SH-SY5Y (cell line): ENCODE measurements around the gene ZCCHC14.

Experiments used
- GATA2 ChIP-seq: IDR thresholded peaks from 2 replicates; pipeline ENCODE4 v1.6.1; 2011; ENCODE audit warnings: mild to moderate bottlenecking, low read depth, low read length
- GATA3 ChIP-seq: IDR thresholded peaks from 2 replicates; pipeline ENCODE4 v1.6.1; 2011; ENCODE audit warnings: low read depth, mild to moderate bottlenecking, low read length, moderate library complexity

ZCCHC14 gene

DNA sequence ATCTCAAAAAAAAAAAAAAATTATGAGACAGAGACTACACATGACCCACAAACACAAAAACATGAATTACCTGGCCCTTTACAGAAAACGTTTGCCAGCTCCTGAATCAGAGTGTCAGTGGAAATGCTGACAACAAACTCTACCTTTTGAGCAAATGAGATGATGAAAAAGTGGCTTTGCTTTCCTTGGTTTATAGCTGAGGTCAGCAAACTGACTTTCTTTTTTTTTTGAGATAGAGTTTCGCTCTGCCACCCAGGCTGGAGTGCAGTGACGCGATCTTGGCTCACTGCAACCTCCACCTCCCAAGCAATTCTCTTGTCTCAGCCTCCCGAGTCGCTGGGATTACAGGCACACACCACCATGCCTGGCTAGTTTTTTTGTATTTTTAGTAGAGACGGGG, 46.3 kb downstream of the ZCCHC14 start:
- TF ChIP-seq GATA3, result no peak

DNA sequence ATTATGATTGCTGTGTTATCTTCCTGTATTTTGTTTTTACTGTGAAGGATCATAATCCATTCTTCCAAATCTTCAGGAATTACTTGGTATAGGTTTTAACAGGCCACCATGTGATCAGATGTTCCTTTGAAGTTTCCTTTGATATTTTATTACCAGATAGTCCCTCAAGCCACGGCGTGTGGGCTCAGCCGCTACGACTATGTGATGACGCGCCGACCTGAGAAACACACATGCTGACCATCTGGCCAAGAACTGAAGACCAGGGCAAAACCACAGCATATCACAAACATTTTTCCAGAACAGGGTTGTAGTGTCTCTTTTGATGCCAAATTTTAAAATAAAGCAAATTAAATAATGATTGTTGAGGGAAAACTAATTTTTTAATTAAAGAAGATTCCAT, 47.3 kb downstream of the ZCCHC14 start:
- TF ChIP-seq GATA3, result no peak
- TF ChIP-seq GATA2, result no peak

DNA sequence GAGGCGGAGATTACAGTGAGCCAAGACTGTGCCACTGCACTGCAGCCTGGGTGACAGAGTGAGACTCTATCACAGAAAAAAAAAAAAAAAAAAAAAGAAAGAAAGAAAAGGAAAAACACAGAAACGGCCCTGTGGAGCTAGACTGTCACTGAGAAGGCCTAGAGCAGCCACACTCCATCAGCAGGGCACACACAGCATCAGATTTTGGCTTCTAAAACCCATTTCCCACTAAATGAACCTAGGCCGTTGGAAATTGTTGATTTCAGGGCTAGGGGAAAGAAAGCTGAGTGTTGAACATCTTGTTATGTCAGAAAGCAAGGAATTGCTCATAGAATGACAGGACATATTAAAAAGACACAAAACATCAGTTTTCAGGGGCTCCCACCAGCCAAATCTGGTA, 48.9 kb downstream of the ZCCHC14 start:
- TF ChIP-seq GATA2 (no peak), GATA3 (no peak)

DNA sequence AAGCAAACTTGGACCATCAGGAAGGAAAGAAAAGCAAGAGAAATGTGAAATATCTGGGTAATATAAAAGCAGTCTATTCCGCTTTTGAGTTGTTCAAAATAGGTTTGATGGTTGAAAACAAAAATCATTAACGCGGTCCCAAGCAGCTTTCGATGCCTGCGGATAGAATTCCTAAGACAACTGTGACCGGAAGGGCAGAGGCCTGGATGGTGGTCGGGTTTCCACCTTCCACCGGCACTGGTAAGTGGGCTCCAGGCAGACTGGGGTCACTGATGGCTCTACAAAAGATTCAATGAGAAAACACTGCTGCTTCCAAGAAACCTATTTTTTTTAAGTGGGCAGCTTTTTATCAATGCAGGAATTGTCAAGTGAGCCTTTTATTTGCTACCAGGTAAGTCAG, 49.8 kb downstream of the ZCCHC14 start:
- no peak for TF ChIP-seq GATA3
- no peak for TF ChIP-seq GATA2

DNA sequence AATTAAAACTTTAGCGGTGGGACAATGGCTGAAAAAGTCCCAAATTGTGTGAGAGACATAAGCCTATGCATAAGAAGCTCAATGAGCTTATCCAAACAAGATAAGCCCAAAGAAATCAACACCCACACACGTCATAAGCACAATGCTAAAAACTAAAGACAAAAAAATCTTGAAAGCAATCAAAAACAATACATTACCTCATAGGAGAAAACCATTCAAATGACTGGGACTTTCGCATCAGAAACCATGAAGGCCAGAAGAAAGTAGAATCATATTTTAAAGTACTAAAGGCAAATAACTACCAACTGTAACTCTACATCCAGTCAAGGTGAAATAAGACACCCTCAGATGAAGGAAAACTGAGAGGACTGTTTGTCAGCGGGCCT, 50.2 kb downstream of the ZCCHC14 start:
- TF ChIP-seq GATA3 (no peak), GATA2 (no peak)

DNA sequence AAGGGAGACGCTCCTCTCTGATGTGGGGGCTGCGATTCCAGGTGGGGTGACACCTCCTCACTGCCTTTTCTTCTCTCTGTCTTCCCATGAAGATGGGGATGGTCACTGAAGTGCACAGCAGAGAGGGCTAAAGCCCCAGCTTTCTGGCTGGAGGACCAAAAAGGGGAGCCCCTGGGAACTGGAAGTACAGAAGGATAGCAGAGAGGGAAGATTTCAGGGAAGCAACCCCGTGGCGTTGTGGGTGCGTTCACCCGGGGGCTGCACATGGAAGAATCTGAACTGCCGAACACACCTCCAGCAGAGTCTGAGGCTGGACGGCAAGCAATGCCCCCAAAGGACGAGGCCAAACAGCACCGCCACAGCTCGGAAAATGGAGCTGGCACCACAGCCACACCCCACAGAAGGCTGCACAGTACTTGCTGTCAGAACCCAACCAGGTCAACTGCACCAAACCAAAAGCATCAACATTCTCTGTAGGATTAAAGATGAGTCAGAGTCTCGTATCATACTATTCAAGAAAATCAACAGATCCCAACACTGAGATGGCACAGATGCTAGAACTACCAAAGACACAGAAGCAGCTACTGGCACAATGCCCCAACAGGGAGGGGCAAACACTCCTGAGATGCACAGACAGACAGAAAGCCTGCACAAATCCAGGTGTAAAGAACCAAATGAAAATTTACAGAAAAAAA, 50.8 kb downstream of the ZCCHC14 start:
- TF ChIP-seq GATA2, result no peak
- no peak for TF ChIP-seq GATA3

DNA sequence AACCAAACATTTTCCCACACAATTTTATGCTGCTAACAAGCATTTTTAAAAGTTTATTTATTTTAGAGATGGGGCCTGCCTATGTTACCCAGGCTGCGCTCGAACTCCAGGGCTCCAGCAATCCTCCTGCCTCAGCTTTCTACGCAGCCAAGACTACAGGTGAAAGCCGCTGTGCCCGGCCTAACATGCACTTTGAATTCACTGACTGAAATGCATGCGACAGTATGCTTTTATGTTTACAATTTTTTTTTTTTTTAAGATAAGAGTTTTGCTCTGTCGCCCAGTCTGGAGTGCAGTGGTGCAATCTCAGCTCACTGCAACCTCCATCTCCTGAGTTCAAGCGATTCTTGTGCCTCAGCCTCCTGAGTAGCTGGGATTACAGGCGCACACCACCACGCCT, 52.9 kb downstream of the ZCCHC14 start:
- TF ChIP-seq GATA3, result no peak
- TF ChIP-seq GATA2, result no peak

DNA sequence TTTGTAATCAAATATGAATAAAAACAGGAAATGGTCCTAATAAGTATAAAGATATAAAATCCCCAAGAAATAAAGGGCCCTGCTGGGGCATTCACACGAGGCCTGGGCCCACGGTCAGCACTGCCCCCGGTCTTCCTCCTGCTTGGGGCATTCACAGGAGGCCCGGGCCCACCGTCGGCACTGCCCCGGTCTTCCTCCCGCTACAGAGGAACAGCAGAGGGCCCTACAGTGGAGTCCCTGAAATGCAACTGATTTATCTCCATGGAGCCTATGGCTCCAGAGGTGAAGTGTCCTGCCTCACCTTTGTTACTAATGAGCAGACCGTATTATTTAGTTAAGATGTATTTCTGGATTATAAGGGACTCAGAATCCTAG, 54.2 kb downstream of the ZCCHC14 start:
- TF ChIP-seq GATA3 (no peak), GATA2 (no peak)

DNA sequence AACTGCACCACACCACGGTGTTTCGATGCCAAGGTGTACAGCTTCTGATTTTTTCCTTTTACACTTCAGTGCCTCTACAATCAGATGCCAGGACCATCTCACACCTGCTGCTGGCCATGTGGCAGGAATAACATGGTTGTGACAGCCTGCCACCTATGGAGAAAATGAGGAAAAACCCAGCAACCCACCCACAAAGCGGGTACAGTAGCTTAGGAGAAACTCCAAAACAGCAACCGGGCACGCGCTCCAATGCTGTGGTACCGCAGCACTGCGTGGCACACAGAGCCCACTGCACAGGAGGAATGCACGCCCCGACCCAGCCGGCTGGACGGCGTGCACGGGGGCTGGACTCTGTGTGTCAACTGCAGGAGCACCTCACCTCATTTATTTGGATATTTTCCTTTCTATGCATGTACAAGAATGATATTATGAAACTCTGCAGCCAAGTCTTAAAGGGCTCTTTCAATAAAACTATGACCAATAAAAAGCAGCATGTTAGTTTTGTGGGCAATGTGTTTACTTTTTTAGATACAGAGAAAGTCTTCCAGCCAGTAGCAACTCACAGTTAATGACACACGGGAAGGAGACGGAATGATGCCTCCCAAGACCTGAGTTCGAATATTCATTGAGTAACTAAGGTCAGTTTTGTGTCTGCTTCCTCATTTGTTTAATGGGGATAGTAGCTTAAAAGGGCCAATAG, 54.8 kb downstream of the ZCCHC14 start:
- TF ChIP-seq GATA3, result no peak
- TF ChIP-seq GATA2, result no peak

DNA sequence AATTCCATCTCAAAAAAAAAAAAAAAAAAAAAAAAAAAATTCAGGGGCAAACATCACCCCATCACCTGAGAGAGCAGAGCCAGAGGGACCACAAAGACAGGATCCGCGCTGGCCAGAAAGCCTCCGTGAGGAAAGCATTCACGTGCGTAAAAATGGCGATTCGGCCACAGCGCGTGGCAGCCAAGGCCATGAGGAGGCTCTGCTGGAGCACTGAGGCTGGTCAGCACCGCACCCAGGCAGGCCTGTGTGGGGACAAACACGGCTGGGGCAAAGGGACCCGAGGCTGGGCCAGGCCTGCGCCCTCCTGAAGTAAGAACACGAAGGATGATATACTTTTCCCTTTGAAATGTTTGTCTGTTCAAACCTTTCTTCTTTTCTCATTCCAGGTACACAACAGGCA, 55.5 kb downstream of the ZCCHC14 start:
- no peak for TF ChIP-seq GATA2
- no peak for TF ChIP-seq GATA3

DNA sequence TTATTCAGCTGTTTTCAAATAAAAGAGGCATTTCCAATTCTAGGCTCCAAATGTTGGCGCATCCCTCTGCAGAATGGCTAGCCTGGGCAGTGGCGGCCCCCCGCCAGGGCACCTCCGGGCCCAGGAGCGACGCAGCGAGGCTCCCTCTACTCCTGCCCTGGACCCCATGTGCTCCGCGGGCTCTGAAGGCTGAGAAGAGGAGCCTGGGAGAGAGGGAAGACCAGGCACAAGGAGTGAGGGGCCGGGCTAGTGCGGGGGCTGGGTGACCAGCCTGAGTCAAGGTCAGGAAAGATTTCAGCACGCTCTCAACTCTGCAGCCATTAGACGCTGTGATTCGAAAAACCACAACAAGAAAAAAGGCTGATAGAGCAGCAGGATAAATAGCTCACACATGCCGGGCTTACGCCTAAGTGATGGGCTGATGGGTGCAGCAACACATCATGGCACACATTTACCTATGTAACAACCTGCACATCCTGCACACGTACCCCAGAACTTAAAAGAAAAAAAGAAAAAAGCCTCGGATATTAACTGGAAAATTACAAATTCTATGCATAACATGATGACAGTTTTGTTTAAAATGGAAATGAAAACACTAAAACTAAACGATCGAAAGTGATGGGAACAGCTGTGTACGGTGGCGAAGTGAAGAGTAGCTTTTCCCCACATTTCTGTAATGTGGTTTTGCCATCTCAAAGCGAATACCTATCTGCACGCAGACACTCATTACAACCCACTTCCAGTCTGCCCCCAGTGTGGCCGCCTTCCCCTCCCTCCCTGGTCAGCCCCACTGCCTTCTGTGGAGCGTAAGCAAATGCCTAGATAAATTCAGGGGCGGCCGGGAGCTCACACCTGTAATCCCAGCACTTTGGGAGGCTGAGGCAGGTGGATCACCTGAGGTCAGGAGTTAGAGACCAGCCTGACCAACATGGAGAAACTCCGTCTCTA, 56.3 kb downstream of the ZCCHC14 start:
- TF ChIP-seq GATA2 (no peak), GATA3 (no peak)

DNA sequence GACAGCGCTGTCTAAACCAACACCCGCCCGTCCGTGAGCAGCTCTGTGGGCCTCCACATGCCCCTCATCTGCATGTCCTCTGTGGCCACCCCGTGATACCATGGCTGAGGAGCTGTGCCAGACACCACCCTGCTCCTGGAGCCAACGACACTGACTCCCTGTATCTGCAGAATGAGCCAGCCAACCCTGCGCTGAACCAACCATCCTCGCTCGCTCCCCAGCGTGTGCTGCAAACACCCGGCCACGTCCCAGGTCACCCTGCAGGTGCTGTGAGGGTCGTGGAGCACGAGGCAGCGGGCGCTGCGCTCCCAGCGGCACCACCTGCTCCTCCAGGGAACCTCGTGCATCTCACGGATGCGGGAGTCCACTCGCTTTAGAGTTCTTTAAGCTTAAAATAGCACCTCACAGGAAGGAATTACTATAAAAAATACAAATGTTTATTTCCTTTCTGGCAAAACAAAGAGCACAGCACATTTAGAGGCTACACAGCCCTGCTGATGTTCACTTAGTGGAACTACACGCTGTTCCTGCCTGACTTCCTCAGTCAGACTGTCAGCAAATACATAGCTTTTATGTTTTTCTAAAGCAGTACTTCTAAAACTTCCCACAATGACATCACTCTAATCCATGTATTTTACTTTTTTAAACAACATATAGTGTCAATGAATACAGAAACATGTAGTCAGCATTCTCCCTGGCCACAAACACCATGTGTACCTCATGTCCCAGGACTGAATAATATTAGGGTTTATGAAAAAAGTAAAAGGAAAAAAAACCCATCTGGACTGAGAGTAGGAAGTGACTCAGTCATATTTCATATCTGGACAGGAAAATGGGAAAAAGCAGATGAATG, 57.2 kb downstream of the ZCCHC14 start:
- TF ChIP-seq GATA3, result no peak
- no peak for TF ChIP-seq GATA2

DNA sequence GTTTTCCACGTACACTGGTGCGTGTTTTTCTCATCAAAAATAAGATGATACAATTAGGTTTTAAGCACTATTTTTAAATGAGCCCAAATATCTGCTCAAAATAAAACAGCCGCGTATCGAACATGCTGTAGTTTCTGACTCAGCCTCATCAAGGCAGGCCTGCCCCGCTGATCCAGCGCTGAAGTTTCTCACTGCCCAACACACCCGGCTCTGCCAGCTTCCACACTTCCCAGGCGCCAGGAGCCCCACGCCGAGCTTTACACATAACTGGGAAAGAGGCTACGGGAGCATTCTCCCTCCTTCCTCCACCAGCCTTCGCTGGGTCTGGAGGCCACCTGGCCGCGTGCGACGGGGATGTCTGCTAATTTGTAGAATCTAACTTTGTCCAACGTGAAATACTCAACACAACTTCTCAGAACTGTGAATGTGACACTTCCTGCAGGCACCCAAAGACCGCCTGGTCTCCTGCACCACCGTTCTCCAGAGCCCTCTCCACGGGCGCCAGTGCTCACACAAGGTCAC, 58.6 kb downstream of the ZCCHC14 start:
- TF ChIP-seq GATA2 (no peak), GATA3 (no peak)

DNA sequence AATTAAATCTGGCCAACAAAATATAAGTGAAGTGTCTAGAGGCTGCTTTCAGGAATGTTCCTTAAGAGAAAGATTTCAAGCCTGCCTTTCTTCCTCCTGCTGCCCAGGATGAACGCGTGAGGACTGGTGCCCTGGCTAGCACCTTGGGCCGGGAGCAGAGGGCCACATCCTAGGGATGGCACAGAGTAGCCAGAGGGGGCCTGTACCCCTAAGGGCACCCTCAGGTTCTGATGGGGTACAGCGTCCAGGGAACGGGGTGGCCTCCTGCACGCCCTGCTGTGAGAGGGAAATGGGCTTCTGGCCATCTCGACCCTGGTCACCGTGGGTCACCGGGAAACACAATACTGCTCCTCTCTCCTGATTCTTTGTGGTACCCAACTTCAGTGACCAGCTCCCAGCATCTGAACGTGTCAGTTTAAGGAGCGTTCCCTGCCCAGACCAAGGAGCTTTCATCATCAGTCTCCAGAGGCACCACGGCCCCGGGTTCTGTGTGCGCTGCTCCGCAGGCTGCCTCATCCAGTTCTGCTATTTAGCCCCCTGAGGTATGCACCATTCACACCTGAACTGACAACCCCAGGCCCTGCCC, 60.4 kb downstream of the ZCCHC14 start:
- TF ChIP-seq GATA2, result no peak
- no peak for TF ChIP-seq GATA3

DNA sequence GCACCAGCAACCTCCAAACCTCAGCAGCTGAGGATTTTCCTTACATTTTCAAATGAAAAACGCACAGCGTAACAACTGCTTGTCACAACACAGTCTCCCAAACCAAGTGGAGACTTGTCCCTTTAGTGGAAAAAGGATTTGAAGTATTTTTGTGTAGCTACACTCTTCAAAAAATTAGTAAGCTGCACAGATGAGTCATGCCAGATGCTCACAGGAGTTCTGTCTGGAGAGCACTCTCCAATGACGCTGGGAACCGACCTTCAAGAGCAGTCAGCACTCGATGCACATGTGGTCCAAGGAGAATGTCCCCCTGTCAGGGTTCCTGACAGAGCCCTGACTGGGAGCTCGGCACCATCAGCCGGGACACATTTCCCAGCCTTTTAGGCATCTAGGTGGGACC, 60.9 kb downstream of the ZCCHC14 start:
- no peak for TF ChIP-seq GATA3
- no peak for TF ChIP-seq GATA2
